Panc1 (cell line): ENCODE results near the gene KLHL3. TPM values are rescaled to one million over a fixed set of nuclear protein-coding genes. Genes with fewer than 3 reads are reported as not detected.

Source experiments
- ATAC-seq: fragments of 200-7000 bp; cut with Tn5 transposase; 2 replicates; pipeline ENCODE4 v1.9.1; 2020; ENCODE audit warnings: mild to moderate bottlenecking, moderate library complexity
- BruUV-seq: library from RNA; stranded (reverse); fragments of 400-500 nt; replicated peaks from 2 replicates; lab custom pipeline; 2021; lab: Mats Ljungman, UMichigan
- CTCF ChIA-PET: fragments of 300-600 bp; sonication (Branson Sonifier 250); formaldehyde crosslinking; loops from one replicate; lab custom pipeline; 2022; ENCODE audit warnings: antibody characterized with exemption; lab: Charles Lee
- POLR2A ChIA-PET: fragments of 300-600 bp; sonication (Branson Sonifier 250); formaldehyde crosslinking; loops from one replicate; lab custom pipeline; 2022; ENCODE audit warnings: antibody characterized with exemption; lab: Charles Lee
- DNase-seq: peaks from one replicate; pipeline ENCODE4 v3.0.0-alpha.2; 2010; ENCODE audit warnings: low read depth, low spot score
- H3K27ac ChIP-seq: 2 replicates; pipeline ENCODE4 v1.5.1; 2011; ENCODE audit warnings: mild to moderate bottlenecking, low read length, inconsistent platforms
- H3K27me3 ChIP-seq: fragments of 200-500 bp; sonication (Bioruptor generic); 2 replicates; pipeline ENCODE4 v1.6.0; 2014; ENCODE audit warnings: low read length, inconsistent platforms; ENCODE audit not compliant: control insufficient read depth, insufficient read depth
- H3K36me3 ChIP-seq: fragments of 200-500 bp; sonication (Bioruptor generic); 2 replicates; pipeline ENCODE4 v1.5.1; 2014; ENCODE audit warnings: inconsistent platforms, mild to moderate bottlenecking, low read length, moderate library complexity; ENCODE audit not compliant: control insufficient read depth, insufficient read depth
- H3K4me1 ChIP-seq: 2 replicates; pipeline ENCODE4 v1.5.1; 2011; ENCODE audit warnings: inconsistent platforms, mild to moderate bottlenecking, low read length, moderate library complexity; ENCODE audit not compliant: control insufficient read depth, insufficient read depth
- H3K4me3 ChIP-seq, 2 experiments: 2 replicates each; pipeline ENCODE4 v1.5.1; 2011 to 2012; ENCODE audit warnings: low read depth in 2 of 2, low read length in 2 of 2, mild to moderate bottlenecking in 2 of 2, inconsistent platforms in 1 of 2, moderate library complexity in 1 of 2
- H3K9me3 ChIP-seq: fragments of 200-500 bp; sonication (Bioruptor generic); 2 replicates; pipeline ENCODE4 v1.5.1; 2014; ENCODE audit warnings: low read depth, mild to moderate bottlenecking, inconsistent platforms, low read length, moderate library complexity; ENCODE audit not compliant: control insufficient read depth, insufficient read depth
- CTCF ChIP-seq: fragments of 450-650 bp; IDR thresholded peaks from 2 replicates; pipeline ENCODE4 v1.5.1; 2017; ENCODE audit warnings: mild to moderate bottlenecking
- POLR2AphosphoS5 ChIP-seq: IDR thresholded peaks from 2 replicates; pipeline ENCODE4 v1.6.1; 2012; ENCODE audit warnings: mild to moderate bottlenecking, low read depth, low read length, moderate library complexity
- REST ChIP-seq, 2 experiments: IDR thresholded peaks; 2 replicates each; pipeline ENCODE4 v1.6.1; 2011 to 2012; ENCODE audit warnings: low read depth in 2 of 2, control low read depth in 1 of 2, low read length in 1 of 2, mild to moderate bottlenecking in 1 of 2, moderate library complexity in 1 of 2; ENCODE audit not compliant: insufficient read depth in 1 of 2
- SIN3A ChIP-seq: IDR thresholded peaks from 2 replicates; pipeline ENCODE4 v1.6.1; 2012; ENCODE audit warnings: low read depth, mild to moderate bottlenecking, low read length, moderate library complexity, borderline replicate concordance; ENCODE audit not compliant: insufficient read depth
- TCF7L2 ChIP-seq: IDR thresholded peaks from 2 replicates; pipeline ENCODE4 v1.6.1; 2011; ENCODE audit warnings: mild to moderate bottlenecking, low read depth, low read length, inconsistent platforms
- in situ Hi-C: cut with HindIII; loops from 2 replicates; pipeline ENCODE4 v1.10.0; 2016; ENCODE audit warnings: low sequenced_read_pairs, low pct_unique_long_range_greater_than_20kb
- intact Hi-C: fragments of 100-400 bp; cut with micrococcal nuclease; formaldehyde crosslinking; loops from one replicate; pipeline ENCODE4 v1.10.0; 2022; ENCODE audit not compliant: unreplicated experiment
- total RNA-seq: library from RNA; stranded (reverse); gene quantifications from one replicate; pipeline ENCODE4 v1.2.1, GENCODE V29; 2021; ENCODE audit not compliant: unreplicated experiment

KLHL3 gene
- total RNA-seq, 1 experiment from 2014 or later = 1.9 TPM

GRCh38 chr5:137679910-137680309, 56.0 kb downstream of the KLHL3 start:
- POLR2A ChIA-PET = no interaction called here
- Histone ChIP-seq H3K9me3 (no peaks in the 10 kb centered on the region), H3K4me1 (no peaks in the 10 kb centered on the region), H3K4me3 (no peak overlapping the region), H3K27ac (no peak overlapping the region), H3K36me3 (no peaks in the 10 kb centered on the region), H3K27me3 (no peaks in the 10 kb centered on the region)
- CTCF ChIA-PET = no interaction called here
- no peak for ATAC-seq
- in situ Hi-C loops = no loop called here
- DNase-seq = no peak
- TF ChIP-seq TCF7L2 (no peak), SIN3A (no peak), CTCF (no peak)
- no TSS peak for BruUV-seq
- intact Hi-C loops = no loop called here

GRCh38 chr5:137679195-137679594, 56.7 kb downstream of the KLHL3 start:
- intact Hi-C loops (no loop called here), in situ Hi-C loops (no loop called here)
- POLR2A ChIA-PET = no interaction called here
- Histone ChIP-seq H3K27me3 (no peaks in the 10 kb centered on the region), H3K4me1 (no peaks in the 10 kb centered on the region), H3K36me3 (no peaks in the 10 kb centered on the region), H3K4me3 (no peak overlapping the region), H3K27ac (no peak overlapping the region), H3K9me3 (no peaks in the 10 kb centered on the region)
- ATAC-seq (no peak), DNase-seq (no peak)
- TF ChIP-seq REST (IDR thresholded peaks at IDR 0.05; ENCODE audit: insufficient read depth in 1 of 2, low read depth in 2 of 2, low read length in 1 of 2) (no peak), CTCF (no peak), SIN3A (no peak), POLR2AphosphoS5 (no peak), TCF7L2 (no peak)
- CTCF ChIA-PET = no interaction called here
- BruUV-seq = no TSS peak
